Vagina (tissue), 2 donors: ENCODE measurements around the gene COLQ.

Experiments used
- CTCF ChIP-seq, 3 experiments: fragments of 450-650 bp in 2 of 3; fragments of 200-600 bp in 1 of 3; sonication (generic) in 1 of 3; IDR thresholded peaks; one replicate each; pipeline ENCODE4 v1.5.1; 2017 to 2019; ENCODE audit warnings: antibody characterized with exemption in 3 of 3, mild to moderate bottlenecking in 2 of 3, moderate library complexity in 2 of 3
- POLR2A ChIP-seq, 2 donors: fragments of 450-650 bp; IDR thresholded peaks; one replicate each; pipeline ENCODE4 v1.6.1; 2017; ENCODE audit warnings: antibody characterized with exemption in 2 of 2, mild to moderate bottlenecking in 2 of 2, moderate library complexity in 2 of 2
- POLR2AphosphoS5 ChIP-seq, 2 donors: sonication (generic); formaldehyde crosslinking; IDR thresholded peaks; one replicate each; pipeline ENCODE4 v1.9.0; 2017; ENCODE audit warnings: antibody characterized with exemption in 2 of 2, mild to moderate bottlenecking in 2 of 2, low read depth in 1 of 2; ENCODE audit not compliant: insufficient read depth in 1 of 2

- TF ChIP-seq CTCF (IDR thresholded peaks at IDR 0.05): no peak
- no peak for TF ChIP-seq POLR2A (IDR thresholded peaks at IDR 0.05)
- TF ChIP-seq POLR2AphosphoS5 (IDR thresholded peaks at IDR 0.05; ENCODE audit: insufficient read depth in 1 of 2, low read depth in 1 of 2): no peak
These were observed 70.9 kb downstream of the COLQ start for GRCh38 chr3:15450438-15451215.
